Stromal cell of bone marrow (primary cell): ENCODE results near the gene CDY1B.
"Not testable (repeated sequence)": the region's sequence is repeated elsewhere in the genome, so short reads cannot be mapped to it uniquely, and the experiment has no call there.

Experiments used
- DNase-seq: peaks from one replicate; pipeline ENCODE4 v3.0.0-alpha.2; 2012; ENCODE audit warnings: low read depth

The CDY1B gene

GRCh38 chrY:24047919-24048318, at the start of gene CDY1B:
Gene CDY1B, minus strand, starts transcription at chrY:24048019. Its CDS starts 331 bp downstream, at chrY:24047688.
- DNase-seq: not testable (repeated sequence)

GRCh38 chrY:24049525-24049924, 1.7 kb upstream of the CDY1B start:
- not testable (repeated sequence) for DNase-seq

GRCh38 chrY:24043209-24043608, 4.6 kb downstream of the CDY1B start:
- not testable (repeated sequence) for DNase-seq

- DNase-seq: not testable (repeated sequence)
These were observed 8.7 kb downstream of the CDY1B start for GRCh38 chrY:24039008-24039718.

DNA sequence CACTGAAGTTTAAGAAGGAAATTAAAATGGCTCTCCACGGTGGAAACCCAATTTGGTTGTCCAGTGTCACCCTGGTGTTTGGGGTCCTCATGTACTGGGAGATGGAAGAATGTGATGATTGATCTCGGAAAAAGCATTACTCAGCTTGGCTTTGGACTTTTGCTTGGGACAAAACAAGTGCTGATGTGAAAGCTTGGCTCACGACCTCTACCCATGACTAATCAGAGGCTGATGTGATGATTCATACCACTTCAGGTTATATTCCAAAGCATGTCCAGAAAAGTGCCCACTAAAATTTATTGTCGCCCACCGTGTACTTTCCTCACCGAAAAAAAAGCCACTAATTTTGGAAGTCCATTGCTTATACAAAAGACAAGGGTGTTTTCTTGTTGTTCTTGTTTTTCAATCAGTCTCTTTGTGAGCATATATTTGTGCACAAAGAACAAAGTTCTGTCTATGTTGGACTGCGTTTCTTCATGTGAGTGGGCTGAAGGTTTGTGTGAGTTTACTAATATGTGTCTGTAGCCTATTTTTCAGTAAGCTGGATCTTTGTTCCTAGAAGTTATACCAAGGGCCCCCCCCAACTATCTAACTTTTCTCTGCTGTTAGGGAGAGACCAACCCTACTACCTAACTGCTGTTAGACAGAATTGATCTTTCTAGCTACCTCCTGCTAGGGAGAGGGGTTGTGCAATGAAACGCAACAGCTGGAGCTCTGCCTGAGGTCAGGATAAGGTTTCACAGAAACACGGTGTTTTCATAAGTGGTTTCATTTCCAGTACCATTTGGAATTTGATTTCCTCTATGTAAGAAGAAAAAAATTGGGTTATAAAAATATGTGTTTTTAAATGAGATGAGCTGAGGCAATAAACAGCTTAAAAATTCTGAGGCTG, 21.4 kb downstream of the CDY1B start:
- DNase-seq: not testable (repeated sequence)
